Liver (tissue), 9 donors: ENCODE data around the gene LRRFIP2. TPM values are rescaled to one million over a fixed set of nuclear protein-coding genes. Genes with fewer than 3 reads are reported as not detected.

ENCODE experiments used
- DNase-seq: peaks from one replicate; pipeline ENCODE4 v3.0.0-alpha.2; 2017; ENCODE audit warnings: low spot score
- H3K27ac ChIP-seq, 2 donors: one replicate each; pipeline ENCODE4 v1.7.0; 2013; ENCODE audit warnings: inconsistent platforms in 2 of 2, low read length in 2 of 2, control low read depth in 1 of 2, low read depth in 1 of 2, mild to moderate bottlenecking in 1 of 2
- H3K27me3 ChIP-seq, 4 donors: one replicate each; pipeline versions ENCODE4 v1.6.1 to v1.7.0; 2013; ENCODE audit warnings: low read length in 3 of 4, inconsistent platforms in 1 of 4, mild to moderate bottlenecking in 1 of 4, moderate library complexity in 1 of 4; ENCODE audit not compliant: control insufficient read depth in 4 of 4, insufficient read depth in 4 of 4
- H3K36me3 ChIP-seq, 4 donors: one replicate each; pipeline versions ENCODE4 v1.6.1 to v1.7.0; 2013; ENCODE audit warnings: low read length in 3 of 4, mild to moderate bottlenecking in 3 of 4, low read depth in 1 of 4, moderate library complexity in 1 of 4; ENCODE audit not compliant: control insufficient read depth in 4 of 4, insufficient read depth in 3 of 4
- H3K4me1 ChIP-seq, 4 donors: one replicate each; pipeline versions ENCODE4 v1.6.1 to v1.7.0; 2013; ENCODE audit warnings: low read length in 3 of 4, mild to moderate bottlenecking in 3 of 4, moderate library complexity in 1 of 4; ENCODE audit not compliant: control insufficient read depth in 4 of 4, insufficient read depth in 4 of 4
- H3K4me3 ChIP-seq, 3 donors: one replicate each; pipeline versions ENCODE4 v1.6.1 to v1.7.0; 2013; ENCODE audit warnings: low read length in 3 of 3, control low read depth in 1 of 3, low read depth in 1 of 3, mild to moderate bottlenecking in 1 of 3
- H3K9ac ChIP-seq, 2 donors: one replicate each; pipeline ENCODE4 v1.7.0; 2013; ENCODE audit warnings: low read length in 2 of 2, mild to moderate bottlenecking in 2 of 2, moderate library complexity in 2 of 2, control low read depth in 1 of 2, low read depth in 1 of 2
- H3K9me3 ChIP-seq, 4 donors: one replicate each; pipeline versions ENCODE4 v1.6.1 to v1.7.0; 2013; ENCODE audit warnings: low read length in 3 of 4; ENCODE audit not compliant: control insufficient read depth in 4 of 4
- EGR1 ChIP-seq, 2 donors: IDR thresholded peaks; 2 replicates each; pipeline ENCODE4 v1.6.1; 2016 to 2018; ENCODE audit warnings: antibody characterized with exemption in 2 of 2, low read depth in 2 of 2
- FOXA1 ChIP-seq: IDR thresholded peaks from 2 replicates; pipeline ENCODE4 v1.6.1; 2016; ENCODE audit warnings: antibody characterized with exemption
- FOXA2 ChIP-seq: IDR thresholded peaks from 2 replicates; pipeline ENCODE4 v1.6.1; 2016; ENCODE audit warnings: antibody characterized with exemption
- GABPA ChIP-seq, 2 donors: IDR thresholded peaks in 1 of 2; conservative IDR thresholded peaks in 1 of 2; 2 replicates each; pipeline ENCODE4 v1.6.1; 2016; ENCODE audit warnings: antibody characterized with exemption in 2 of 2, mild to moderate bottlenecking in 1 of 2, moderate library complexity in 1 of 2
- HNF4A ChIP-seq, 2 donors: conservative IDR thresholded peaks; 2 replicates each; pipeline ENCODE4 v1.6.1; 2016; ENCODE audit warnings: antibody characterized with exemption in 2 of 2, mild to moderate bottlenecking in 2 of 2
- JUND ChIP-seq, 2 donors: IDR thresholded peaks; 2 replicates each; pipeline ENCODE4 v1.6.1; 2016; ENCODE audit warnings: antibody characterized with exemption in 2 of 2
- NR2F2 ChIP-seq: IDR thresholded peaks from 2 replicates; pipeline ENCODE4 v1.6.1; 2016; ENCODE audit warnings: antibody characterized with exemption
- RAD21 ChIP-seq, 2 donors: IDR thresholded peaks; 2 replicates each; pipeline ENCODE4 v1.6.1; 2016; ENCODE audit warnings: antibody characterized with exemption in 2 of 2, mild to moderate bottlenecking in 2 of 2
- RXRA ChIP-seq, 2 donors: IDR thresholded peaks; 2 replicates each; pipeline ENCODE4 v1.6.1; 2017 to 2018; ENCODE audit warnings: antibody characterized with exemption in 2 of 2, mild to moderate bottlenecking in 1 of 2
- SP1 ChIP-seq: IDR thresholded peaks from 2 replicates; pipeline ENCODE4 v1.6.1; 2018; ENCODE audit warnings: antibody characterized with exemption, mild to moderate bottlenecking
- TAF1 ChIP-seq: conservative IDR thresholded peaks from 2 replicates; pipeline ENCODE4 v1.6.1; 2016; ENCODE audit warnings: antibody characterized with exemption, mild to moderate bottlenecking
- YY1 ChIP-seq: IDR thresholded peaks from 2 replicates; pipeline ENCODE4 v1.6.1; 2016; ENCODE audit warnings: antibody characterized with exemption, mild to moderate bottlenecking
- WGBS: extraction: QIAGEN DNeasy Blood & Tissue Kit; methylation state at CpG from one replicate; pipeline ENCODE4 v1.1.7; 2013; 5-methylcytosine and 5-hydroxymethylcytosine counted together
- polyA plus RNA-seq, 2 donors: library from polyadenylated mRNA; stranded (reverse) in 1 of 2; unstranded in 1 of 2; fragments of 200-250 nt in 1 of 2; fragments of >200 nt in 1 of 2; fragmentation: Nextera tagmentation in 1 of 2; extraction: Ambion mirVana in 1 of 2; gene quantifications; one replicate each; pipeline versions ENCODE4 v1.2.1 to v1.2.3, GENCODE V29; 2013 to 2015
- total RNA-seq, 2 donors: library from RNA; depleted of rRNA; stranded (reverse); fragments of >200 nt; gene quantifications; one replicate each; pipeline ENCODE4 v1.2.3, GENCODE V29; 2014
- TF ChIP-seq, protein P1 (sequence below): IDR thresholded peaks from 2 replicates; pipeline ENCODE4 v1.6.1; 2016; ENCODE audit warnings: antibody characterized with exemption
- TF ChIP-seq, protein P2 (sequence below): IDR thresholded peaks from 2 replicates; pipeline ENCODE4 v1.6.1; 2016; ENCODE audit warnings: antibody characterized with exemption
- TF ChIP-seq, protein P3 (sequence below): fragments of 150-350 bp; IDR thresholded peaks from 2 replicates; pipeline ENCODE4 v1.5.1; 2017; ENCODE audit warnings: improper control_type of control experiment, low read depth, low read length; ENCODE audit not compliant: missing input control
- donor health status: healthy.
- donor health status: healthy.
- donor health status: healthy.
- donor health status: healthy.
- donor health status: healthy.

The LRRFIP2 gene
- total and polyA plus RNA-seq, 4 donors: 22.6 to 56.9 (median 39.8) TPM

DNA sequence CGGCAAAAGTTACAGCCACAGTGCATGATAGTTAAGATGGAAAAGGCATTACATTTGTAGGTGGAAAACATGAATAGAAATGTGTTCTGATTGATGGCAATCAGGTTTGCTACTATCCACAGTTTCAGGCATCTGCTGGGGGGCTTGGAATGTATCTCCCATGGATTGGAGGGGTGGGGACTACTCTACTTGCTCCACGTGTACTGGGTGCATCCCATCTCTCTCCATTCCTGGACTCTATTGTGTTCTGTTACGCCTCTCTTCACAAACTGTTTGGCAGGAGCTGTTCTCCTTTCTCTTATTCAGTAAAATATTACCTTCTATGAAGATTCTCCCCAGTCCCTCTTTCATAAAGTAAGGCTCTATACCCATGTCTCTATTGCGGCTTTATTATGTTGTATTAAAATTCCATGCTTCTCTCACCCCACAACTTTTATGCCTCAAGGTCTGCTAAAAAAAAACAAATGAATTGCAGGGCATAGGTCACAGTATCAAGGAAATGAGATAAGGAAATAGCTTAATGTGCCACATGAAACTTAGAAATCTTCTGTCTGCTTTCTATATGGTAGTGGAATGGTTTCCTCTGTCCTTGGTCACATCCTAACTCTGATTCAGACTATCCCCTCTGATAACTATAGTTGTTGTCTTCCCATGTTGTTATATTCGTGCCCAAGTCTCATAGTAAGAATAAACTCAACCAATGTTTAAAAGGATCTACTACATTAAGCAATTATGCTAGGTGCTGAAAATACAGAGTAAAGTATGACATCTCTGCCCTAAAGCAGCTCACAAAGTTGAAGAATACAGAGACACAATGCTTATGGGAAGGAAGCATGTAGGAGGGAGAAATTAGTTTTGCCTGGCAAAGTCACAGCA lies 43.2 kb downstream of the LRRFIP2 start:
- Histone ChIP-seq H3K4me3 (no peak overlapping the region), H3K4me1 (peaks cover 7 to 47% (median 15%) of the 10 kb centered on the region in 4 donors), H3K9ac (no peak overlapping the region), H3K27me3 (no peaks in the 10 kb centered on the region), H3K36me3 (no peaks in the 10 kb centered on the region), H3K9me3 (no peaks in the 10 kb centered on the region), H3K27ac (peak overlapping the region; percentile 6 to 32)
- TF ChIP-seq YY1 (peak; percentile 11), TAF1 (no peak), NR2F2 (peak; percentile 84), SP1 (no peak), JUND (IDR thresholded peaks at IDR 0.05) (no peak), RXRA (IDR thresholded peaks at IDR 0.05) (peak in 1 of 2 donors; percentile 5), FOXA2 (no peak), HNF4A (conservative IDR thresholded peaks at IDR 0.05) (no peak), RAD21 (IDR thresholded peaks at IDR 0.05) (no peak)
- TF ChIP-seq, protein P1, sequence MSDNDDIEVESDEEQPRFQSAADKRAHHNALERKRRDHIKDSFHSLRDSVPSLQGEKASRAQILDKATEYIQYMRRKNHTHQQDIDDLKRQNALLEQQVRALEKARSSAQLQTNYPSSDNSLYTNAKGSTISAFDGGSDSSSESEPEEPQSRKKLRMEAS: peak; percentile 14
- DNase-seq: no peak
- 66% methylated on average over 5 of the region's 5 CpGs for WGBS

GRCh38 chr3:37130448-37130847 lies 43.9 kb downstream of the LRRFIP2 start:
- no peak overlapping the region for H3K27ac ChIP-seq
- H3K9ac ChIP-seq: no peak overlapping the region
- no peaks in the 10 kb centered on the region for H3K9me3 ChIP-seq
- no peak for DNase-seq
- TF ChIP-seq, protein P2, sequence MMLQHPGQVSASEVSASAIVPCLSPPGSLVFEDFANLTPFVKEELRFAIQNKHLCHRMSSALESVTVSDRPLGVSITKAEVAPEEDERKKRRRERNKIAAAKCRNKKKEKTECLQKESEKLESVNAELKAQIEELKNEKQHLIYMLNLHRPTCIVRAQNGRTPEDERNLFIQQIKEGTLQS: no peak
- TF ChIP-seq, protein P3, sequence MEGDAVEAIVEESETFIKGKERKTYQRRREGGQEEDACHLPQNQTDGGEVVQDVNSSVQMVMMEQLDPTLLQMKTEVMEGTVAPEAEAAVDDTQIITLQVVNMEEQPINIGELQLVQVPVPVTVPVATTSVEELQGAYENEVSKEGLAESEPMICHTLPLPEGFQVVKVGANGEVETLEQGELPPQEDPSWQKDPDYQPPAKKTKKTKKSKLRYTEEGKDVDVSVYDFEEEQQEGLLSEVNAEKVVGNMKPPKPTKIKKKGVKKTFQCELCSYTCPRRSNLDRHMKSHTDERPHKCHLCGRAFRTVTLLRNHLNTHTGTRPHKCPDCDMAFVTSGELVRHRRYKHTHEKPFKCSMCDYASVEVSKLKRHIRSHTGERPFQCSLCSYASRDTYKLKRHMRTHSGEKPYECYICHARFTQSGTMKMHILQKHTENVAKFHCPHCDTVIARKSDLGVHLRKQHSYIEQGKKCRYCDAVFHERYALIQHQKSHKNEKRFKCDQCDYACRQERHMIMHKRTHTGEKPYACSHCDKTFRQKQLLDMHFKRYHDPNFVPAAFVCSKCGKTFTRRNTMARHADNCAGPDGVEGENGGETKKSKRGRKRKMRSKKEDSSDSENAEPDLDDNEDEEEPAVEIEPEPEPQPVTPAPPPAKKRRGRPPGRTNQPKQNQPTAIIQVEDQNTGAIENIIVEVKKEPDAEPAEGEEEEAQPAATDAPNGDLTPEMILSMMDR: no peak
- TF ChIP-seq EGR1 (IDR thresholded peaks at IDR 0.05; ENCODE audit: low read depth in 2 of 2) (no peak), FOXA1 (no peak), HNF4A (conservative IDR thresholded peaks at IDR 0.05) (no peak)
- H3K27me3 ChIP-seq: no peaks in the 10 kb centered on the region
- H3K36me3 ChIP-seq: no peaks in the 10 kb centered on the region
- 92% methylated on average over 3 of the region's 3 CpGs for WGBS
- H3K4me3 ChIP-seq: no peak overlapping the region
- H3K4me1 ChIP-seq: peaks cover 5 to 50% (median 15%) of the 10 kb centered on the region in 4 donors

GRCh38 chr3:37129871-37130270 lies 44.5 kb downstream of the LRRFIP2 start:
- no peak overlapping the region for H3K9ac ChIP-seq
- H3K27me3 ChIP-seq: no peaks in the 10 kb centered on the region
- H3K36me3 ChIP-seq: no peaks in the 10 kb centered on the region
- no peak overlapping the region for H3K4me3 ChIP-seq
- no peak for DNase-seq
- TF ChIP-seq GABPA (IDR thresholded peaks at IDR 0.05 in 1 of 2, conservative IDR thresholded peaks at IDR 0.05 in 1 of 2) (no peak), FOXA1 (no peak)
- no peak overlapping the region for H3K27ac ChIP-seq
- no peaks in the 10 kb centered on the region for H3K9me3 ChIP-seq
- peaks cover 5 to 52% (median 15%) of the 10 kb centered on the region in 4 donors for H3K4me1 ChIP-seq
- 89% methylated on average over 3 of the region's 3 CpGs for WGBS
